MCF 10A (cell line): ENCODE data around the gene HIRIP3. TPM values are rescaled to one million over a fixed set of nuclear protein-coding genes. Genes with fewer than 3 reads are reported as not detected.

Experiments used
- BruUV-seq: library from RNA; stranded (reverse); fragments of 400-500 nt; replicated peaks from 2 replicates; lab custom pipeline; 2021; lab: Mats Ljungman, UMichigan
- CTCF ChIA-PET: fragments of 300-600 bp; sonication (Branson Sonifier 250); formaldehyde crosslinking; extraction: SDS; loops from one replicate; lab custom pipeline; 2021; ENCODE audit warnings: antibody characterized with exemption, inconsistent platforms; lab: Yijun Ruan, JAX
- POLR2A ChIA-PET: fragments of 300-600, 350-650 bp; sonication (Branson Sonifier 250); formaldehyde crosslinking; extraction: SDS; loops from one replicate; lab custom pipeline; 2020; ENCODE audit warnings: antibody characterized with exemption, inconsistent platforms; lab: Yijun Ruan, JAX
- DNase-seq: peaks from one replicate; pipeline ENCODE4 v3.0.0-alpha.2; 2018; ENCODE audit not compliant: unreplicated experiment
- H3K27ac Mint-ChIP-seq: one replicate; pipeline ENCODE4 v1.8.0; 2022; ENCODE audit warnings: mild to moderate bottlenecking, low read depth, mixed read lengths; ENCODE audit not compliant: unreplicated experiment
- H3K27me3 Mint-ChIP-seq: one replicate; pipeline ENCODE4 v1.8.0; 2022; ENCODE audit warnings: mixed read lengths; ENCODE audit not compliant: insufficient read depth, unreplicated experiment
- H3K36me3 Mint-ChIP-seq: one replicate; pipeline ENCODE4 v1.8.0; 2022; ENCODE audit warnings: mild to moderate bottlenecking, moderate library complexity, mixed read lengths; ENCODE audit not compliant: insufficient read depth, unreplicated experiment
- H3K4me1 Mint-ChIP-seq: one replicate; pipeline ENCODE4 v1.8.0; 2022; ENCODE audit warnings: mixed read lengths; ENCODE audit not compliant: insufficient read depth, unreplicated experiment
- H3K4me3 Mint-ChIP-seq: one replicate; pipeline ENCODE4 v1.8.0; 2022; ENCODE audit warnings: mild to moderate bottlenecking, moderate library complexity, mixed read lengths; ENCODE audit not compliant: unreplicated experiment
- H3K9me3 Mint-ChIP-seq: one replicate; pipeline ENCODE4 v1.8.0; 2022; ENCODE audit warnings: mixed read lengths; ENCODE audit not compliant: unreplicated experiment
- intact Hi-C: fragments of 100-400 bp; cut with micrococcal nuclease; formaldehyde crosslinking; loops from 2 replicates; pipeline ENCODE4 v1.14.1; 2022
- total RNA-seq: library from RNA; stranded (reverse); gene quantifications from 2 replicates; pipeline ENCODE4 v1.2.3, GENCODE V29; 2022
- TF ChIP-seq, protein P1 (sequence below): fragments of 200-600 bp; IDR thresholded peaks from one replicate; pipeline ENCODE4 v1.8.0; 2022; ENCODE audit warnings: antibody characterized with exemption, mild to moderate bottlenecking; ENCODE audit not compliant: unreplicated experiment

The HIRIP3 gene
- total RNA-seq, 1 experiment from 2014 or later, result 20.7 TPM

DNA sequence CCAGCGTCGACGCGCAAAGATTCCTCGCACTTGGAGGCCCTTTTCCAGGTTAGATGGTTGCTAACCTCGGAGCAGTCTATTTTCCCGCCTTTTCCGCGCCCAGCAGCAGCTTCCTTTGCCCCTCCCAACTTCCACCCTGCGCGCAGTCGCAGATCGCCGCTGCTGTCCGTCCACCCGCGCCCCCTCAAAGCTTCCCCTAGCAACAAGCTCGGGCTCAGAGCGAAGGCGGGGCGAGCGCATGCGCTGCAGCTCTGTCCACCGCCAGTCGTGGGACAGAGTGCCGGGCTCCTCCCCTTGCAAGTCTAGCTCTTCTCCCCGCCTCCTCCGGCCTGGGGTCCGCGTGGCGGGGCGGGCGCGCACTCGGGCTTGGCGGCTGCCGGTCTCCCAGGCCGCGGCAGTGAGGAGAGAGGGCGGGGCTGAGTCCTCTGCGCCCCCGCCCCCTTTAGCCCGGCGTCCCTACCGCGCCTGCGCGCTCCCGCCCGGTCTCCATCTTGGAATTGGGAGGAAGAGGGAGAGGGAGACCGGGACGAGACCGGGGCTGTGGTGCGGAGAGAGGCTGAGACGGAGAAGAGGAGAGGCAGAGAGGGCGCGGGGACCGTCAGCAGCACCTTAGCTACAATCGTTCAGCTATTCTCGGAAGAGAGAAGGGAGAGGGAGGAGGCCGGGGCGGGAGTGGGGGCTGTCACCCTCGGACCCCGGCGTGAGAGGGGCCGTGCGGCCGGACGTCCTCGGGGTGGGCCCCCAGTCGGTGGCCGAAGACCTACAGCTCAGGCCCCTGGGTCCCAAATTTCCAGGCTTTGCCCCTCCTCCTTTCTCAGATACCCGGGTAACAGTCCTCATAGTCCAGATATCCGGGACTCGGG, 21.8 kb downstream of the HIRIP3 start, which contains the start of gene TAOK2:
TSS of gene TAOK2 (plus strand) at position 485 of the 863 bp plus-strand sequence. CDS start 3,905 bp downstream, outside the sequence.
- Mint-ChIP-seq H3K4me1 (peaks cover 27% of the 10 kb centered on the region), H3K9me3 (no peaks in the 10 kb centered on the region), H3K27me3 (no peaks in the 10 kb centered on the region), H3K4me3 (peak within 1 kb of the TSS; percentile 96), H3K27ac (peak within 1 kb of the TSS; percentile 98), H3K36me3 (peaks cover 39% of the 10 kb centered on the region)
- CTCF ChIA-PET, result interaction anchor here (0.7 to 1.2 kb wide), 10 partner anchors 20 to 166 kb away, joined by 3 to 6 read pairs (median 4); partner anchors contain the start of genes HIRIP3, SEZ6L2 and TBX6
- TF ChIP-seq, protein P1, sequence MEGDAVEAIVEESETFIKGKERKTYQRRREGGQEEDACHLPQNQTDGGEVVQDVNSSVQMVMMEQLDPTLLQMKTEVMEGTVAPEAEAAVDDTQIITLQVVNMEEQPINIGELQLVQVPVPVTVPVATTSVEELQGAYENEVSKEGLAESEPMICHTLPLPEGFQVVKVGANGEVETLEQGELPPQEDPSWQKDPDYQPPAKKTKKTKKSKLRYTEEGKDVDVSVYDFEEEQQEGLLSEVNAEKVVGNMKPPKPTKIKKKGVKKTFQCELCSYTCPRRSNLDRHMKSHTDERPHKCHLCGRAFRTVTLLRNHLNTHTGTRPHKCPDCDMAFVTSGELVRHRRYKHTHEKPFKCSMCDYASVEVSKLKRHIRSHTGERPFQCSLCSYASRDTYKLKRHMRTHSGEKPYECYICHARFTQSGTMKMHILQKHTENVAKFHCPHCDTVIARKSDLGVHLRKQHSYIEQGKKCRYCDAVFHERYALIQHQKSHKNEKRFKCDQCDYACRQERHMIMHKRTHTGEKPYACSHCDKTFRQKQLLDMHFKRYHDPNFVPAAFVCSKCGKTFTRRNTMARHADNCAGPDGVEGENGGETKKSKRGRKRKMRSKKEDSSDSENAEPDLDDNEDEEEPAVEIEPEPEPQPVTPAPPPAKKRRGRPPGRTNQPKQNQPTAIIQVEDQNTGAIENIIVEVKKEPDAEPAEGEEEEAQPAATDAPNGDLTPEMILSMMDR, result no peak
- DNase-seq, result peak; percentile 97
- POLR2A ChIA-PET, result interaction anchor here (0.6 to 5.8 kb wide), 31 partner anchors 9 to 214 kb away, joined by 3 to 75 read pairs (median 4); partner anchors contain the start of genes ASPHD1, CDIPT, HIRIP3 and INO80E
- intact Hi-C loops, result loop anchor here (2.0 kb wide), 2 partner anchors 47 to 111 kb away; partner anchors contain the start of genes CDIPT and KCTD13
- no TSS peak for BruUV-seq

DNA sequence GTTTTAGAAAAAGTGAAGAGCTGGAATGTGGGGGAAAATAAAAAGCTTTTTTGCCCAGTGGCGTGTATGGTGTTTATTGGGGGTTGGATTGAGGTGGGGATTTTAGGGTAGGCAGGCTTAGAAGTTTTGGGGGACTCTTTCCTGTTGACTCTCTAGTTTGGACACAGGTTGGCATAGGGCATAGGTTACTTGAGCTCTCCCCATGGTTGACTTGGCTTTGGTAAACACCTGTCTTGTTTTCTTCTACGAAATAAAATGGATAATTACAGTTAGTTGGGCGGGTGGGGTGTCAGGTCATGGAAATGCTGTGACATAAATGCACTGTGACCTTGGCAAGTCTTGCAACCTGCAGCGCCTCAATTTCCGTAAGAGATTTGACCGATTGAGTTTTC, 22.4 kb downstream of the HIRIP3 start:
- TF ChIP-seq, protein P1, result no peak
- ChIA-PET POLR2A (interaction anchor here (0.6 to 5.8 kb wide), 27 partner anchors 11 to 214 kb away, joined by 3 to 75 read pairs (median 4); partner anchors contain the start of genes ASPHD1, CDIPT, HIRIP3 and INO80E), CTCF (interaction anchor here (0.6 to 1.2 kb wide), 12 partner anchors 20 to 1658 kb away, joined by 3 to 6 read pairs (median 4); partner anchors contain the start of genes HIRIP3, PAGR1, TBX6 and TLCD3B)
- H3K9me3 Mint-ChIP-seq, result no peaks in the 10 kb centered on the region
- BruUV-seq, result no TSS peak
- intact Hi-C loops, result no loop called here
- DNase-seq, result no peak
- H3K27me3 Mint-ChIP-seq, result no peaks in the 10 kb centered on the region
- peaks cover 27% of the 10 kb centered on the region for H3K4me1 Mint-ChIP-seq
- peak overlapping the region; percentile 98 for H3K27ac Mint-ChIP-seq
- peaks cover 39% of the 10 kb centered on the region for H3K36me3 Mint-ChIP-seq
- peak overlapping the region; percentile 96 for H3K4me3 Mint-ChIP-seq

DNA sequence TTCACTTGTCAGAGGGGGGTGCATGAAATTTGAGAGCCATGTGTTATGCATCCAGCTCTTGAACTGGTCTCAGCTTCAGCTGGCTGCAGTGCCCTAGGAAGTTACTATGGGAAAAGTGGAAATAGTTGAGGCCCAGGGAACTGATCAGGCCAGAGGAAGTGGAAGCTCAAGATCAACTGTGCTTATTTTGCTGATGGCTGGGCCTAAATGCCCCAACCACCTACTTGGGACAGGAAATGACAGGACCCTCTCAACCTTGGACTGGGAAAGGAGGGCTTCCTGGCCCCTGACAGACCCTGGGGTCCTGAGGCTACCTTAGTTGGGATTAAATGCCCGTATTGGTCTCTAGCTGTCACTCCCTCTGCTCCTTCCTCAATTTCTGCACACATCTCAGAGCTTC, 22.9 kb downstream of the HIRIP3 start:
- POLR2A ChIA-PET, result interaction anchor here (1.0 to 5.8 kb wide), 11 partner anchors 11 to 157 kb away, joined by 3 to 75 read pairs (median 6); partner anchors contain the start of genes ASPHD1, CDIPT, HIRIP3 and INO80E
- H3K9me3 Mint-ChIP-seq, result no peaks in the 10 kb centered on the region
- peak overlapping the region; percentile 98 for H3K27ac Mint-ChIP-seq
- BruUV-seq, result no TSS peak
- H3K27me3 Mint-ChIP-seq, result no peaks in the 10 kb centered on the region
- H3K4me1 Mint-ChIP-seq, result peaks cover 27% of the 10 kb centered on the region
- peaks cover 41% of the 10 kb centered on the region for H3K36me3 Mint-ChIP-seq
- H3K4me3 Mint-ChIP-seq, result no peak overlapping the region
- TF ChIP-seq, protein P1, result no peak
- CTCF ChIA-PET, result interaction anchor here (0.6 to 1.2 kb wide), 9 partner anchors 21 to 1657 kb away, joined by 3 to 6 read pairs (median 3); partner anchors contain the start of genes PAGR1, TBX6 and TLCD3B
- no peak for DNase-seq
- intact Hi-C loops, result no loop called here
